ENCODE measurements around the gene CCDC33.

CCDC33 gene

GRCh38 chr15:74221399-74222239 lies 14.5 kb upstream of the CCDC33 start:
- peaks cover 40% of the 10 kb centered on the region for H3K27me3 ChIP-seq (replicated peaks; ENCODE audit: control insufficient read depth, insufficient read depth, low read length)
- no peaks in the 10 kb centered on the region for H3K36me3 ChIP-seq (ENCODE audit: control insufficient read depth, insufficient read depth, low read length, severe bottlenecking)
- H3K9me3 ChIP-seq (ENCODE audit: control insufficient read depth, low read length), result no peaks in the 10 kb centered on the region
- H3K4me3 ChIP-seq (ENCODE audit: low read length), result no peak overlapping the region
- H3K4me1 ChIP-seq (ENCODE audit: control insufficient read depth, insufficient read depth, low read length), result no peaks in the 10 kb centered on the region
- no peak for DNase-seq (ENCODE audit: low read depth)
- H3K9ac ChIP-seq (ENCODE audit: low read length), result no peak overlapping the region

- Histone ChIP-seq H3K4me3 (ENCODE audit: low read length) (no peak overlapping the region), H3K4me1 (ENCODE audit: control insufficient read depth, insufficient read depth, low read length) (no peaks in the 10 kb centered on the region), H3K27me3 (replicated peaks; ENCODE audit: control insufficient read depth, insufficient read depth, low read length) (peaks cover 40% of the 10 kb centered on the region), H3K9me3 (ENCODE audit: control insufficient read depth, low read length) (no peaks in the 10 kb centered on the region), H3K36me3 (ENCODE audit: control insufficient read depth, insufficient read depth, low read length, severe bottlenecking) (no peaks in the 10 kb centered on the region), H3K9ac (ENCODE audit: low read length) (no peak overlapping the region)
- DNase-seq (ENCODE audit: low read depth), result no peak
Measured at GRCh38 chr15:74222240-74223119, 13.6 kb upstream of the CCDC33 start.

- Histone ChIP-seq H3K4me3 (ENCODE audit: low read length) (no peak overlapping the region), H3K27me3 (replicated peaks; ENCODE audit: control insufficient read depth, insufficient read depth, low read length) (peaks cover 33% of the 10 kb centered on the region), H3K36me3 (ENCODE audit: control insufficient read depth, insufficient read depth, low read length, severe bottlenecking) (no peaks in the 10 kb centered on the region), H3K4me1 (ENCODE audit: control insufficient read depth, insufficient read depth, low read length) (peaks cover 14% of the 10 kb centered on the region), H3K9ac (ENCODE audit: low read length) (no peak overlapping the region), H3K9me3 (ENCODE audit: control insufficient read depth, low read length) (no peaks in the 10 kb centered on the region)
- no peak for DNase-seq (ENCODE audit: low read depth)
Measured at GRCh38 chr15:74225928-74226327, 10.2 kb upstream of the CCDC33 start.

GRCh38 chr15:74226761-74227540 lies 9.2 kb upstream of the CCDC33 start:
- Histone ChIP-seq H3K9ac (ENCODE audit: low read length) (no peak overlapping the region), H3K36me3 (ENCODE audit: control insufficient read depth, insufficient read depth, low read length, severe bottlenecking) (no peaks in the 10 kb centered on the region), H3K27me3 (replicated peaks; ENCODE audit: control insufficient read depth, insufficient read depth, low read length) (peaks cover 27% of the 10 kb centered on the region), H3K9me3 (ENCODE audit: control insufficient read depth, low read length) (no peaks in the 10 kb centered on the region), H3K4me1 (ENCODE audit: control insufficient read depth, insufficient read depth, low read length) (peaks cover 14% of the 10 kb centered on the region), H3K4me3 (ENCODE audit: low read length) (no peak overlapping the region)
- no peak for DNase-seq (ENCODE audit: low read depth)

- Histone ChIP-seq H3K4me1 (ENCODE audit: control insufficient read depth, insufficient read depth, low read length) (peaks cover 14% of the 10 kb centered on the region), H3K9me3 (ENCODE audit: control insufficient read depth, low read length) (no peaks in the 10 kb centered on the region), H3K4me3 (ENCODE audit: low read length) (no peak overlapping the region), H3K9ac (ENCODE audit: low read length) (peak overlapping the region; percentile 11), H3K27me3 (replicated peaks; ENCODE audit: control insufficient read depth, insufficient read depth, low read length) (peaks cover 19% of the 10 kb centered on the region), H3K36me3 (ENCODE audit: control insufficient read depth, insufficient read depth, low read length, severe bottlenecking) (no peaks in the 10 kb centered on the region)
- DNase-seq (ENCODE audit: low read depth), result no peak
Measured at GRCh38 chr15:74227968-74228722, 8.0 kb upstream of the CCDC33 start.

GRCh38 chr15:74228723-74229081 lies 7.4 kb upstream of the CCDC33 start:
- Histone ChIP-seq H3K27me3 (replicated peaks; ENCODE audit: control insufficient read depth, insufficient read depth, low read length) (peaks cover 17% of the 10 kb centered on the region), H3K4me3 (ENCODE audit: low read length) (no peak overlapping the region), H3K36me3 (ENCODE audit: control insufficient read depth, insufficient read depth, low read length, severe bottlenecking) (no peaks in the 10 kb centered on the region), H3K9me3 (ENCODE audit: control insufficient read depth, low read length) (no peaks in the 10 kb centered on the region), H3K9ac (ENCODE audit: low read length) (peak overlapping the region; percentile 11), H3K4me1 (ENCODE audit: control insufficient read depth, insufficient read depth, low read length) (peaks cover 20% of the 10 kb centered on the region)
- DNase-seq (ENCODE audit: low read depth), result no peak

- Histone ChIP-seq H3K4me1 (ENCODE audit: control insufficient read depth, insufficient read depth, low read length) (peaks cover 26% of the 10 kb centered on the region), H3K9me3 (ENCODE audit: control insufficient read depth, low read length) (no peaks in the 10 kb centered on the region), H3K27me3 (replicated peaks; ENCODE audit: control insufficient read depth, insufficient read depth, low read length) (peaks cover 17% of the 10 kb centered on the region), H3K36me3 (ENCODE audit: control insufficient read depth, insufficient read depth, low read length, severe bottlenecking) (no peaks in the 10 kb centered on the region), H3K9ac (ENCODE audit: low read length) (no peak overlapping the region), H3K4me3 (ENCODE audit: low read length) (no peak overlapping the region)
- no peak for DNase-seq (ENCODE audit: low read depth)
Measured at GRCh38 chr15:74229686-74230085, 6.4 kb upstream of the CCDC33 start.

- no peak for DNase-seq (ENCODE audit: low read depth)
- peaks cover 26% of the 10 kb centered on the region for H3K4me1 ChIP-seq (ENCODE audit: control insufficient read depth, insufficient read depth, low read length)
- no peak overlapping the region for H3K4me3 ChIP-seq (ENCODE audit: low read length)
- H3K9me3 ChIP-seq (ENCODE audit: control insufficient read depth, low read length), result no peaks in the 10 kb centered on the region
- peaks cover 17% of the 10 kb centered on the region for H3K27me3 ChIP-seq (replicated peaks; ENCODE audit: control insufficient read depth, insufficient read depth, low read length)
- no peaks in the 10 kb centered on the region for H3K36me3 ChIP-seq (ENCODE audit: control insufficient read depth, insufficient read depth, low read length, severe bottlenecking)
- no peak overlapping the region for H3K9ac ChIP-seq (ENCODE audit: low read length)
Measured at GRCh38 chr15:74231475-74231874, 4.7 kb upstream of the CCDC33 start.

- Histone ChIP-seq H3K4me3 (ENCODE audit: low read length) (no peak overlapping the region), H3K9me3 (ENCODE audit: control insufficient read depth, low read length) (no peaks in the 10 kb centered on the region), H3K27me3 (replicated peaks; ENCODE audit: control insufficient read depth, insufficient read depth, low read length) (peaks cover 17% of the 10 kb centered on the region), H3K4me1 (ENCODE audit: control insufficient read depth, insufficient read depth, low read length) (peaks cover 17% of the 10 kb centered on the region), H3K36me3 (ENCODE audit: control insufficient read depth, insufficient read depth, low read length, severe bottlenecking) (no peaks in the 10 kb centered on the region), H3K9ac (ENCODE audit: low read length) (no peak overlapping the region)
- DNase-seq (ENCODE audit: low read depth), result no peak
Measured at GRCh38 chr15:74233373-74233772, 2.8 kb upstream of the CCDC33 start.

GRCh38 chr15:74233851-74234597 lies 2.1 kb upstream of the CCDC33 start:
- Histone ChIP-seq H3K4me1 (ENCODE audit: control insufficient read depth, insufficient read depth, low read length) (peaks cover 17% of the 10 kb centered on the region), H3K27me3 (replicated peaks; ENCODE audit: control insufficient read depth, insufficient read depth, low read length) (peaks cover 17% of the 10 kb centered on the region), H3K9ac (ENCODE audit: low read length) (no peak overlapping the region), H3K4me3 (ENCODE audit: low read length) (no peak overlapping the region), H3K36me3 (ENCODE audit: control insufficient read depth, insufficient read depth, low read length, severe bottlenecking) (no peaks in the 10 kb centered on the region), H3K9me3 (ENCODE audit: control insufficient read depth, low read length) (no peaks in the 10 kb centered on the region)
- peak; percentile 29 for DNase-seq (ENCODE audit: low read depth)

Measured in adipocyte (in vitro differentiated cells).